SK-N-MC (cell line): ENCODE results near the gene RNF38.

ENCODE experiments used
- EZH2 ChIP-seq: fragments of 200-600 bp; sonication (generic); IDR thresholded peaks from one replicate; pipeline ENCODE4 v1.6.1; 2017; ENCODE audit warnings: antibody characterized with exemption
- FOXP2 ChIP-seq: optimal IDR thresholded peaks from 2 replicates; pipeline ENCODE3; 2011; ENCODE audit warnings: mild to moderate bottlenecking, moderate library complexity; ENCODE audit not compliant: insufficient read depth; ENCODE audit errors: extremely low read length, control extremely low read depth
- POLR2AphosphoS5 ChIP-seq: IDR thresholded peaks from 2 replicates; pipeline ENCODE4 v1.6.1; 2012; ENCODE audit warnings: mild to moderate bottlenecking, low read depth, low read length, borderline replicate concordance

DNA sequence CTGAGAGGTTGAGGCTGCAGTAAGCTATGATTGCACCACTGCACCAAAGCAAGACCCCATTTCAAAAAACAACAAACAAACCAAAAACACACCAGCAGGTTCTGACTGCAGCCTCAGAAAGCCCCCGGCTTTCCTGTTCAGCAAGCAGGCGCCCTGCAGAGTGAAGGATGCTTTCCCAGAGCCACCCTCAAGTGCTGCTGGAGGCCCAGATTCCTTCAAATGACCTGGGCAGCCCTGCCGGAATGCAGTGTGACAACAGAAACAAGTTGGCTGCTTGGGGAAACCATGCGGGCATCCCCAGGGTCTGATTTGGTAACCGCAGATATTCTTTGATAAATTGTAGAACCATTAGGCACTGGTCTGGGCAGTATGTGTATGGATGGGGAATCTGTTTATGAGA is 106.2 kb downstream of the RNF38 start:
- TF ChIP-seq EZH2 (no peak), POLR2AphosphoS5 (no peak), FOXP2 (no peak)
